ENCODE results near the gene NEK10.

The NEK10 gene

DNA sequence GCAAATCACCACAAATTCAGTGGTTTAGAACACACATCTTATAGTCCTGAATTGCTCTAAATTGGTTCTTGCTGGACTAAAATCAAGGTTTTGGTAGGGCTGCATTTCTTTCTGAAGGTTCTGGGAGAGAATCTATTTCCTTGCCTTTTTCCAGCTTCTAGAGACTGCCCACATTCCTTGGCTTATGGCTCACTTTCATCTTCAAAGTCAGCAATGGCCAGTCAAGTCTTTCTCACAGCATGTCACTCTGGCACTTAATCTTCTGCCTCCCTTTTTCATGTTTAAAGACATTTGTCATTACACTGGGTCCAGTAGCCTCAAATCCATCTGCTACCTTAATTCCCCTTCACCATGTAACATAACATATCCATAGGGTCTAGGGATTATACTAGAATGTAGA, 149.0 kb downstream of the NEK10 start:
- no peak for DNase-seq

DNA sequence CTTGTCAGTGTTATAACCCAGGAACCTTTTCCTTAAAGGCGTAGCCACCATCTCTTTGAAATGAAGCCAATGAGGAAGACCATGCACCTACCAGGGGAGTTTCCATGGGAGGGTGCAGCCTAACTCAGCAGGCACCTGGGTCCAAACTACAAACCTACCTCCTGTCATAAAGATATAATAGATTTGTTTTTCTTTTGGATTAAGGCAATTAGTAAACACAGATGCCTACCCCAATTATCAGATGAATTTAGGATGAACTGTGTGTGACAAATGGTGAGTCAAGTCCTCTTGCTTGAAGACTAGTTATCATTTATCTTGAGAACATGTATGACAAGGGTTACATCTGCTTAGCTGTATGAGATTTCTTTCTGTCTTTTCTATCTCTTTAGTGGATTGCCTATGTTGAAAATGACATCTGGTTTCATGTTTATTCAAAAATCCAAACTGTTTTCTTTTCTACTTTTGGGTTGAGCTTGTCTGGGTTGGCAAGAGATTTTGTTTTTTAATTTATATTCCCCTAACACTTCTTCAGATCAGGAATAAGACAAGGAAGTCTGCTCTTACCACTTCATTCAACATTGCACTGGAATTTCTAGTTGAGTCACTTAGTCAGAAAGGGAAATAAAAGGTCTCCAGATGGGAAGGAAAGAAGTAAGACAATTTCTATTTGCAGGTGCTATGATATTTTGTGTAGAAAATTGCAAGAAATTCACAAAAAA, 149.9 kb downstream of the NEK10 start:
- DNase-seq = no peak

DNA sequence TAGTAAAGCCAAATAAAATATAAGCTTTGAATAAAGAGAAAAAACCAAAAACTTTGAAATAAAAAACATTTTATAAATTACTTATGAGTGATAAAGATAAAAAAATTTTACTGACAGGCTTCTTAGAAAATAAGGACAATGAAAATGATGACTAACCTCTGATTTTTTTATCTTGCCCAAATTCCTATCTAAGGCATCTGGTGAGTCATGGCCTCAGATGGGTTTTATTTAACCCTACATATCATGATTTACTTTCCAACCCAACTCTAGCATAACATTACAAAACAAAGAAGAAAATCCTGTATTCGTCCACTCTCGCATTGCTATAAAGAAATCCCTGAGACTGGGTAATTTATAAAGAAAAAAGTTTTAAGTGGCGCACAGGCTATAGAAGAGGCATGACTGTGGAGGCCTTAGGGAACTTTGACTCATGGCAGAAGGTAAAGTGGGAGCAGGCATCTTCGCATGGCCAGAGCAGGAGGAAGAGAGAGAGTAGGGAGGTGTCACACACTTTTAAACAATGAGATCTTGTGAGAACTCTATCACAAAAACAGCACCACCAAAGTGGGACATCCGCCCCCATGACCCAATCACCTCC, 152.1 kb downstream of the NEK10 start:
- peak; percentile 19 for DNase-seq

DNA sequence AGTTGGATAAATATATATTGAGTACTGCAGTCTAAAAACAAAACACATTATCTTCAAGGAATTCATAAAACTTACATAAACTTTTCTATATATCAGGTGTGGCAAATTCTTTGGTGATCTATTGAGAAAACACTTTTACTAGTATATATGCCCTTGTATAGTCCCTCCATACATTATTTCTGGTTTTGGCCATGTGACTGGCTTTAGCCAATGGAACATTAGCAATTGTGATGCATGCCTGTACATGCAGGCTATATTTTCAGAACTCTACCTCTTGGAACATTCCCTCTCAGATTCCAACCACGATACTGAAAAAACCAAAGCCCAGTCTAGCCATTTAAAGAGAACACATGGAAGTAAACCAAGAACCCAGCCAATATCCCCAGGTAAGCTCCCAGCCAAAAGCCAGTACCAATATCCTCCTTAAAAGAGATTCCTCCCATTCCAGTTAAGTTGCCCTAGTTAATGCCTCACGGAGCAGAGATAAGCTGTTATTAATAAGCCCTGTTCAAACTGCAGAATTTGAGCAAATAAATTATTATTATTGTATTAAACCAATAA, 152.8 kb downstream of the NEK10 start:
- no peak for DNase-seq

DNA sequence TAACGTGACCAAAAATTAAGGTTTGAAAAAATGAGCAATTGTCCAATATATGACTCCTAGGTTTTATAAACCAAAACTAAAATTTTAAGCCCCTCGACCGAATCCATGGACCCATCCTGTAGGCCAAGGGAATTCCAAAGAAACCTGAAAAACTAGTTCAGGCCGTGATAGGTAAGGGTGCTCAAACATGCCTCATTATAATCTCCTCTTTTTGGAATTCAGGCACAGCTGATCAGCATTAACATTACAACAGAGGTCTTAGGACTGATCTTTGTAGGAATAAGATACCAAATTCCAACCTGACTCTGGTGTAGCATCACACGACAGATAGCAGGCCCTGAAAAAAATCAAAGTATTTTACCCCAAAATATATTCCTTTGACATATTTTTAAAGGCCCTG, 155.7 kb downstream of the NEK10 start:
- no peak for DNase-seq

DNA sequence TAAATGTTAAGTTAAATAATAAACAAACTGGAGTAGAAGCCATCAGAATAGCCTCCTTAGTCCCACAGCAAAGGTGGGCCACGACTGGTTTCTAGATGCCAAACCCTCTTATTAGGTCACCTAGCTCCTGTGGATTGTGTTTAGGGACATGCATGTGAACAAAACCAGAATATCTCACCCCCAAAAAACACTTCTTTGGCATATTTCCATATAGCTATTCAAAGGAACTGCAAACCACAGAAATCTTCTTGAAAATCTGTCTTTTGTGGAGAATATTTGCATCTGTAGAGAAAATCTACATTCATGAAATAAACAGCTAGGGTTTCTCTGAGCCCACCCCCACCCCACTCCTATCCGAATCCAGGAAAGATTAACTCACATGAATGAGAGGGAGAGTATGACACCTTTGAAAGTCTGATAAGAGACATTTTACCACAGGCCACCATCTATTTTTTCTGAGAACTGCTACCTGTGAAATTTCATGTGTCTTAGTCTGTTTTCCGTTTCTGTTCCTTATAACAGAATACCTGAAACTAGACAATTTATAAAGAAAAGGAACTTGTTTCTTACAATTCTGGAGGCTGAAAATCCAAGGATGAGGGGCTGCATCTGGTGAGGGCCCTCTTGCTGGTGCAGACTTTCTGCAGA, 159.4 kb downstream of the NEK10 start:
- no peak for DNase-seq

DNA sequence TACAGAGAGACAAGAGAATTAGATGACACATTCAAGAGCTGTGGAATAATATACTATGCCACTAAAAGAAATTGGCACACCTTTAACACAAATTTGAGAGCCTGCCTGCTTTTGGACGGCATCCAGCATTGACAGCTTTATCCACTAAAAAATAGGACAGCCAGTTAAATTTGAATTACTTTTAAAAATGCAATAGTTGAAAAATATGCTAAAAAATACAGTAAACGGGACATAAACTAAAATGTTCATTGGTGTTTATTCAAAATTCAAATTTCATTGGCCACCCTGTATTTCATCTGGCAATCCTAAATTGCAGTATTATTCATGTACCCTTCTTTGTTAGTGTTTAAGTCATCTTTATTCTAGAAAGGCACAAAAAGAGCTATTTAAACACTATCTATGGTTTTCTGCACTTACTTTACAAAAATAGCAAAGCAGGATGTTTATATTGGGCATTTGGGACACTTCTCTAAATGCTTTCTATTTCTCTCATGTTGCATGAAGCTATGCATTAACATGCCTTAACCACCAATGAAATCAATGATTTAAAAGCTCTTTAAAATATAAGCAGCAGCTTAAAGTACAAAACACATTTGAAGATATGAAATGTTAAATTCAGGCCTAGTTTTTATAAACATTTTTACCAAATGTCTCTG, 160.1 kb downstream of the NEK10 start:
- DNase-seq = no peak

DNA sequence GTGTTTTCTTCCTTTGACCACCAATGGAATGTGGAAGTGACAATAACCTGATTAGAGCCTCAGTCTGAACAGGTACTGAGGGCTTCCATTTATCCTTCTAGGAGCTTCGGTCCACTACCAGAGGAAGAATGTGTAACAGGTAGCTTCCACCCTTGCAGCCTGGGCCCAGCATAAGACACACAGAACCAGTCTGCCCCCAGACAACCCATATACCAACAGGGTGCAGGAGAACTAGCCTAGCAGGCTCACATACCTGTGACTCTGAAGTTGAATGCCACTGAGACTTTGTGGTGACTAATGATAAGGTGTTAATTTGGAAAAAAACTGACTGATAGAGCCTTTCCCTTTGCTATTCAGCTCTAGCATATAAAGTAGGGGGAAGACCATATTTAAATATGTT, 166.2 kb downstream of the NEK10 start:
- no peak for DNase-seq

DNA sequence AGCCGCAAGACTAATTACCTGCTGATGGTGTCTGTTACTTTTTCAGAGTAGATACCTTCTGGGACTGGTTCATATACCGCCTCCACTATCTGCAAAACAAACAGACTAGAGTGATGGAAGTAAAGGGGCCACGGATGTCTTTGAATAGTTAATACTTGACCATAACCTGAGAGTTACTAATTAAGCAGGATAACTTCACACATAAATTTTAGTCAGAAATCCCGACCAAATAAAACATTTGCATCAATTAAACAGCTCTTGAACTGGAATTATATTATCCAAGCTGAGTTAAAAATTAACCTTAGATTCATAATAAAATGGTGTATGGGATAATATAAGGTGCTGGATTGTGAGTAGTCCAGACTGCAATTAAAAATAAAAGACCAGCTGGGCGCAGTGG, 167.7 kb downstream of the NEK10 start:
- DNase-seq = no peak

DNA sequence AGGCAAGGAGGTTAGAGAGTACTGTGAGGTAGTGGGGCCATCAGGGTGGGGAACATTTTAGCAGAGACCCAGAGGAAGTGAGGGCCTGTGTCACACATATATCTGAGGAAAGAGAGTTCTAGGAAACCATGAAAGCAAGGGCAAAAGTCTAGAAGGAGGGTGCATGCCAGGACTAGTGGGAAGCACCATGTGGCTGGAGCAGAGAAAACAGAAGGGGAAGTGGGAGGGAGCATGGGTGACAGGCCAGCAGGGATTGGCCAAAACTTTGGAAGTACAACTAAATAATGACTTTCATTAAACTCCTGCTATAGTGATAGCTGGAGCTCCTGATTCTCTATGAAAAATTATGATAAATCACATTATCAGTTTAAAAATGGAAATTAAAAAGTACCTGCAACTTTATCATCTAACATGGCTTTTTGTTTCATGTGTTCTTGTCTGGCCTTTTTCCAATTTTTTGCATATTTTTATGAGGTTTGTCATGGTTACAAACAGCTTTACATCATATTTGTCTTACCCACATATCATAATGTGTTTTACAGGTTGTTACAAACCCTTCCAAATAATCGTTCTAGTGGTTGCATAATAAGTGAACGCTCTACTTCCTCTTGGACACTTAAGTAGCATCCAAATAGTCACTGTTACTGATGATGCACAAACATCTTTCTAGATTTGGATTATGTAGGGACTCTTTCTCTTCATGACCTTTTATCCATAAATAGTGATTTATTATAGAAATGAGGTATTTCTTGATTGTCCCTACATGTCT, 168.3 kb downstream of the NEK10 start:
- no peak for DNase-seq

DNA sequence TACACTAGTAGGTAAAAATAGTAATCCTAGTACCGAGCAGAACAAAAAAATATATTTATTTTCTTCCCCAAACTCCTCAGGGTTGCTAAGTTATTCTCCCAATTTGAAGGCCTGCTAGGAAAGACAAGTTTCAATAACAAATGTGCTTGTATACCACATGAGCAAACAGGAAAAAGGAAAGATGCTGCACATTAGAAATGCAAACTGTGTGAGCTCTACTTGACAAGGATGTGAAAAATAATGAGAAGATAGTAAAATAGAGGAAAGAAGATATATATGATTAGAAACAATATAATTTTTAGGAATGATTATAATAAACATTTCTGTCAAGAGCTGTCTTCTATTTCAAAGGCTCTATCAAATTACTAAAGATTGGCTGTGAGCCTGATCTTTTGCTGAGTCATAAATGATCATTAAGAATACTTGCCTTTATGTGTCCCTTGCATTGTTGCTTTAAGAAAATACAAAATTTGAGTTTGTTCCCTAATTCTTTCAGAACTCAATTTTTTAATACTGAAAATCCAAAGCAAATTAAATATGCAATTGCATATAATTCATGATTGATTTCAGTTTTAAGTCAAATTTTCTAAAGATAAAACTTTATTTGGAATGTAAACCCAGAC, 174.2 kb downstream of the NEK10 start:
- DNase-seq = no peak

DNA sequence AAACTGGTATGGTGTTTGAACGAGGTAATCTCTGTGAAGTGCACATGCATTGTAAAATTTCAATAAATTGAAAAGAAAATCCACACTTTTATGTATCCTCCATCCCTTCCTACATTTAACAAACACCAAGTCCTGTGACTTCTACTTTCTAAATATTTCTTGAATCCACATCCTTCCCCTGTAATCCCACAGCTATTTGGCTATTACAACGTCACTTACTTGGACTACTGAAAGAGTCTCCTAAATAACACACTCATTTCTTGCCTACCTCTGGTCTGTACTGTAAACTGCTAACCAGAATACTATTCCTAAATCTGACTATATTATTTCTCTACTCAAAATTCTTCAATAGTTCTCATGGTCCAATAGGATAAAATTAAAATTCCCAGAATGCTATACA, 176.1 kb downstream of the NEK10 start:
- DNase-seq = no peak

DNA sequence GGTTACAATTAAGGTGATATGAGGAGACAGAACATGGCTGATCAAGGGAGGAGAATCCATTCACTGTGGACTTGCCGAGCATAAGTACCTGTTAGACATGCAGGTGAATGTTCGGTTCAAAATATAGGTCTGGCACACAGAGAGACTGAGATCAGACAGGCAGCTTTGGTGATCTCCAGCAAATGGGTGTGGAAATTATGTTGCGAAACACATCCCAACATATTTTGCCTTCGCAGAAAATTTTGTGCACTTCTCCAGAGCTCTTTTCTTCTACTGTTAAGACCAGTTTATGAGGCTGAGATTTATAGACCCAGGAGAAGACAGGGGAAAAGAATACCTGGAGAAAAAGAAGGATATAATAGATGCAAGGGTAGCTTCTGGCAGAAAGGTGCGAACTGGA, 183.2 kb downstream of the NEK10 start:
- DNase-seq = no peak

DNA sequence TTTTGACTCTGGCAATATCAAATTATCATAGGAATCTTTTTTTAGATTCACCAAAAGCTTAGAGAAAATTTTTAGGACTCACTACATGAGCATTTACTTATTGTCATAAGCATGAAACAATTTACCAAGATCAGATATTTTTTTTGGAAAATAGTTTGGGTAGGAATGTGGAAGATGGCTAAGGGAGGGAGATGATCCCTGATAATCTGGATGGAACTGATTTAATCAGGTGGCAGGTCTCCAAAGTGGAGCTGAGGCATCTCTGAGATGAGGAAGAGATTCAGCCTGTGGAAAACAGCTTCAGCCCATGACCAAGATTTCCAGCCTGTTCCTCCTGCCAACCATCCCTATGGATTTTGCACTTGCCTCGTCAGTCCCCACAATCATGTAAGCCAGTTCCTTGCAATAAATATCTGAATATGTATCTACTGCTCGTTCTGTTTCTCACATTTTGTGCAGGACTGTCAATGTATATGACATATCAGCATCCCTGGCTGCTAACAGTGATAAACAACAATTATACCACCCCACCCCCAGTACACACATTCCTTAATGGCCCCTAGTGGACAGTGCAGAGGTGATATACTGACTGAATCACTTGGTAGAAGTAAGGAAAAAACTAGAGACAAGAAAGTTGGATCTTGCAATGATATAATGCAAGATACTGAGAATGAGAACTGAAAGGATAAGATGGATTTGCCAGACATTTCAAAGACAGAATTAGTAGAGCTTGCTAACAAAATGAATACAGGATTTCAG, 183.8 kb downstream of the NEK10 start:
- DNase-seq = no peak

DNA sequence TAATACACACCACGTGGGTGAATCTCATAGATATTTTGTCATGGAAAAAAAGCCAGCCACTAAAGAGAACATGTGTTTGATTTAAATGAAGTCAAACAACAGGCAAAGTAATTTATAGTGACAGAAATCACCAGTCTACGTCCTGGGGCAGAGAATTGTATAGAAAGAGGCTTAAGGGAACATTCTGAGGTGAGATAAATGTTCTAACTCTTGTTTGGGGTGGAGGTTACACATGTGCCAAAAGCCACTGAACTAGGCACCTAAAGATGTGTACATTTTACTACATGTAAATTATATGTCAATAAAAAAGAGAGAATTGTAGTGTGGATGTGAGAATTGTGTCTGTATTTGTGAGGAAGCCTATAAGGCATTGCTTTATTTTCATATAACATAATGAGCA, 184.9 kb downstream of the NEK10 start:
- DNase-seq = no peak

DNA sequence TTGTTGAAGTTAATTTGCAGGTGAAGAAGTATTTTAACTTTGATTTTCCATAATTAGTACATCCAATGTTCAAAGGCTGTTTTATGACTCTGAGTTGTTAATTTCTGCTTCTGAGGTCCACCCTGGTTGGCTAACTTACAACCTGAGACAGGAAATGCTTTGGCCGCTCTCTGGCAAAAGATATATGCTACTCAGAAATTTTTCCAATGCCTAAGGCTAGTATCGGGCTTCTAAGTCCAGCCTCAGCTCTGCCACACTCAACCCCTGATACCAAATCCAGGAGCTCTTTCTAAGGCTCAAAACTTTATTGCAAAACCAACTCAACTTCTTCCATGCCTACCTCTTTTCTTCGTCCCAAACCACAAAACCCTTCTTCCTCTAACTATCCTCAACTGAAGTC, 192.9 kb downstream of the NEK10 start:
- no peak for DNase-seq

DNA sequence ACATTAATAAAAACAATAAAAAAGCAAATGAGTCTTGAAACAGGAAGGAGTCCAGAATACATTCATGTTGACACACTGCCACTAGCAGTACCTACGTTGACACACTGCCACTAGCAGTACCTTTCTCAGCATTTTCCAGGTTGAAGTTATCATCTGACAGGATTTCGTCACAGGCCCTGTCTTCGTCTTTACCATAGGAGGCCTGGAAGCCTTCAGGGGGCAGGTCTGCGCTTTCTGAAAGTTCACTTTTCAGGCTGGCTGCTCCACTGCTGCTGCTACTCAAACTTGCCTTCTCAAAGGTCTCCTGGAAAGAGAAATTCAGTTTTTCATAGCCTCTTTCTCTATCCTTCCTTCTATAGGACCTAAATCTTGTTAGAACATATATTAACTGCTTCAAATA, 194.7 kb downstream of the NEK10 start:
- DNase-seq = no peak

DNA sequence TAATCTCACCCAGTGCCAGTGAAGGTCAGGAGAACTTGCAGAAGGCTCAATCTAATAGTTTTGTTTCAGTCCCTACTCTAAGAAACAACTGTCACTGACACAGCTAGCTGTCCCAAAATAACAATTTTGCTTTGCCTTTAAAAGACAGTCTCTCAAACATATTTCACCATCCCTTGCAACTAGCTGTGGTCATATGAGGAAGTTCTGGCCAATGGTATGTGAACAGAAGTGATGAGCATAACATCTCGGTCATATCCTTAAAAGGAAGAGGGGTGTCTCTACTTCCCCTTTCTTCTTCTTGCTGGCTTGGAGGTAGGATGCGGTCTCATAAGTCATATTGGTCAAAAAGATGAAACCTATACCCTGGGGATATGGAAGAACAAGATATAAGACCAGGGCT, 198.1 kb downstream of the NEK10 start:
- no peak for DNase-seq

DNA sequence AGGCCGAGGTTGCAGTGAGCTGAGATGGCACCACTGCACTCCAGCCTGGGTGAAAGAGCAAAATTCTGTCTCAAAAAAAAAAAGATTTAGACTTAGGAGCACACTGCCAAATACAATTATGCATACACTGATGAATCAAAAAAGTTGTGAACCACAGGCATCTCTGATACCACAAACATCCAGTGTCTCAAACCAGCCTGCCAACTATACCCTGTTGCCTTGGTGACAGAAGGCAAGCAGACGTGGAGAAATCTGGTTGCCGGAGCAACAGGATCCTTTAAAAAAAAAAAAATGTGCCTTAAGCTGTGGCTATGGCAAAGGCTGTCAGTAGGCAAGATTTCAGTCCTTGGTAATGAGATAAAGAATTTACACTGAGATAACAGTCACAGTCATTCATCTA, 202.3 kb downstream of the NEK10 start:
- peak; percentile 96 for DNase-seq

DNA sequence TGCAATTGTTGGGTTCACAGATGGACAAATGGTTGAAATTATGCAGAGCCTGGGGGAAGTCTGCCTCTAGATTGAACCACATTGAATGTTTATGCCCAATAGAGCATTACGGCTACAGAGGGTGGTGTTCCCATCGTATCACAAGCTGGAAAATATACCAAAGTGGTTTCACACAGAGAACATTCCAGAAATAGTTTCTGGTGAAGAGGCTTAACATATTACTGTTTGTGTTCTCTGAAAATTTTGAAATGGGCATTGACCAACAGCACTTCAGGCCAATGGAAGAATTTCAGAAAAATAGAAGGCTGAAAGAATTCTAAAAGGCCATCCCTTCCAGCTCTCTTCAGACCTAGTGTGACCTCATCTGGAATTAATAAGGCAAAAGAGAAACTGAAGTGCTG, 203.9 kb downstream of the NEK10 start:
- peak; percentile 68 for DNase-seq

DNA sequence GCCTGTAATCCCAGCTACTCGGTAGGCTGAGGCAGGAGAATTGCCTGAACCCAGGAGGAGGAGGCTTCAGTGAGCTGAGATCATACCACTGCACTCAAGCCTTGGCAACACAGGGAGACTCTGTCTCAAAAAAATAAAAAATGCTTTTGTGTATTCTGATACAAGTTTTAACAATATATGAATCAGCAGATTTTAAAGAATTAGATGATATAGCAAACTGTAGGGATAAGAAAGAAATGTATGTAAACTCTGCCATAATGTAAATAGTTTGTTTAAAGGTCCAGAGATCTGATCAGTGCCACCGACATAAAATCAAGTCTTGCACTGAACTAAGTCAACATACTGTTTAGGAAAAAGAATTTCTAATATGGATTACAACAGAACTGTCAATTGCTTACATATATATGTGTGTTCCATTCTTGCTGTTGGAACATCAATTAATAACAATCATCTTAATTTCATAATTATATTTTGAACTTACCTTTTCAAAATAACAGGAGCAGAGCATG, 208.3 kb downstream of the NEK10 start:
- DNase-seq = no peak
